NCI-H748 treated with DMSO at 0.1 percent for 48 hours (cell line): ENCODE measurements around the gene UBB.

Experiments used
- DNase-seq: peaks from one replicate; lab custom pipeline; 2025; lab: John Stamatoyannopoulos, UW

Gene UBB

DNA sequence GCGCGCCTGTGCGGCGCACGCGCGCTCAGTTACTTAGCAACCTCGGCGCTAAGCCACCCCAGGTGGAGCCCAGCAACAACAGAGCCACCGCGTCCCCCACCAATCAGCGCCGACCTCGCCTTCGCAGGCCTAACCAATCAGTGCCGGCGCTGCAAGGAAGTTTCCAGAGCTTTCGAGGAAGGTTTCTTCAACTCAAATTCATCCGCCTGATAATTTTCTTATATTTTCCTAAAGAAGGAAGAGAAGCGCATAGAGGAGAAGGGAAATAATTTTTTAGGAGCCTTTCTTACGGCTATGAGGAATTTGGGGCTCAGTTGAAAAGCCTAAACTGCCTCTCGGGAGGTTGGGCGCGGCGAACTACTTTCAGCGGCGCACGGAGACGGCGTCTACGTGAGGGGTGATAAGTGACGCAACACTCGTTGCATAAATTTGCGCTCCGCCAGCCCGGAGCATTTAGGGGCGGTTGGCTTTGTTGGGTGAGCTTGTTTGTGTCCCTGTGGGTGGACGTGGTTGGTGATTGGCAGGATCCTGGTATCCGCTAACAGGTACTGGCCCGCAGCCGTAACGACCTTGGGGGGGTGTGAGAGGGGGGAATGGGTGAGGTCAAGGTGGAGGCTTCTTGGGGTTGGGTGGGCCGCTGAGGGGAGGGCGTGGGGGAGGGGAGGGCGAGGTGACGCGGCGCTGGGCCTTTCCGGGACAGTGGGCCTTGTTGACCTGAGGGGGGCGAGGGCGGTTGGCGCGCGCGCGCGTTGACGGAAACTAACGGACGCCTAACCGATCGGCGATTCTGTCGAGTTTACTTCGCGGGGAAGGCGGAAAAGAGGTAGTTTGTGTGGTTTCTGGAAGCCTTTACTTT is at the start of gene UBB:
TSS of gene UBB (plus strand) at position 452 of the 856 bp plus-strand sequence. CDS start 817 bp downstream, outside the sequence.
- peak; percentile 96 for DNase-seq

GRCh38 chr17:16338391-16338790 is 42.5 kb upstream of the UBB start:
- DNase-seq = no peak

GRCh38 chr17:16339402-16339801 is 41.5 kb upstream of the UBB start:
- no peak for DNase-seq

DNA sequence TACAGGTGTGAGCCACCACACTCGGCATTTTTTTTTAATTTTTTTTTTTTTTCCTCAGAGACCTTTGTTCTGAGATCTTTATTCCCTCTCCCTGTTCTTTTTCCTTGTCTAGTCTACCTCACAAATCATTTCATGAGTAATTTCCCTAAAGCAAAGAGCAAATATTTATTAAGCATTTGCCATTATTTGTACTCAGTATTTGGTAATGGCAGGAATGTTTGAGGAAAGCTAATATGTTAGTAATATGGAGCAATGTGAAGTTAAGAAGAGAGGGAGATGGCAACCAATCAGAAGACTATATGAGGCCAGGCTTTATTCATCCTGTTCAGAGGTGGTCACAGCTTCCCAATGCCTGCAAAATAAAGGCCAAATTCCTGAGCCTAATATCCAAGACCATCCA is 40.9 kb upstream of the UBB start:
- no peak for DNase-seq

- DNase-seq = no peak
These were observed 37.9 kb upstream of the UBB start for GRCh38 chr17:16342979-16343378.

GRCh38 chr17:16343569-16343968 is 37.3 kb upstream of the UBB start:
- no peak for DNase-seq

DNA sequence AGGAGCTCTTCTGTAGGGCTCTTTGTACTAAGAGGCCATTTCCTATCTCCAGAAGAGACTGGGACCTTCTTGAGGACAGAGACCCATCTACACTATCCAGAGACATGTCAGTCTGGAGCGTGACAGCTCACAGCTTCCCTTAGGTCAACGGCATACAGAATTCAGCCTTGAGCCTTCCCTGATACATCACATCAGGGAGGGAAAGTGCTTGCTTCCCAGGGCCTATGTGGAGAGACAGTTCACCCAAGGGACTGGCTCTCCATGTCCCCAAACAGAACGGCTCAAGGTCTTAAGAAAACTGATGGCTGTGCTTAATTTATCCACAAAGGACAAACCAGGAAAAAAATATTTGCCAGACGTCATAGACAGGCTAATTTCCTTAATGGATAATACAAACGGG is 35.3 kb upstream of the UBB start:
- no peak for DNase-seq

- DNase-seq = no peak
These were observed 34.1 kb upstream of the UBB start for GRCh38 chr17:16346721-16347271.

- no peak for DNase-seq
These were observed 32.3 kb upstream of the UBB start for GRCh38 chr17:16348586-16348985.

DNA sequence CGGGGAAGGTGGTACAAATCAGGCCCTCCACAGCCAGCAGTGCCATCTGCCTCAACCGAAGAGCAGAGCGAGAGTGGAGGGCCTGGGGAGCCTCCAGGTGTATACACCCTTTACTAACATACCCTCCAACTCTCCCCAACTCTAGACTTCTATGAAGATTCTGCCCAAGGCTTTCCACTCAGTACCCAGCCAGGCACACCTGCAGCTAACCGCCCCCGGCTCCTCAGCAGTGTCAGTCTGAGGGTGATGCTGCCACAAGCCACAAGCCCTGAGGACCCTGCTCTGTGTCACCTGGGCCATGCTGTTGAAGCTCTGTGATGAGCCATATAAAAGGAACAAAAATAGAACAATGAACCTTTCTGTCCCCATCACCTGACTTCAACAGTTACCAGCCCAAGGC is 31.5 kb upstream of the UBB start:
- DNase-seq = no peak

- DNase-seq = no peak
These were observed 29.1 kb upstream of the UBB start for GRCh38 chr17:16351831-16352230.

GRCh38 chr17:16352303-16352666 is 28.6 kb upstream of the UBB start:
- DNase-seq = peak; percentile 78

- DNase-seq = peak; percentile 66
These were observed 28.1 kb upstream of the UBB start for GRCh38 chr17:16352667-16353316.

DNA sequence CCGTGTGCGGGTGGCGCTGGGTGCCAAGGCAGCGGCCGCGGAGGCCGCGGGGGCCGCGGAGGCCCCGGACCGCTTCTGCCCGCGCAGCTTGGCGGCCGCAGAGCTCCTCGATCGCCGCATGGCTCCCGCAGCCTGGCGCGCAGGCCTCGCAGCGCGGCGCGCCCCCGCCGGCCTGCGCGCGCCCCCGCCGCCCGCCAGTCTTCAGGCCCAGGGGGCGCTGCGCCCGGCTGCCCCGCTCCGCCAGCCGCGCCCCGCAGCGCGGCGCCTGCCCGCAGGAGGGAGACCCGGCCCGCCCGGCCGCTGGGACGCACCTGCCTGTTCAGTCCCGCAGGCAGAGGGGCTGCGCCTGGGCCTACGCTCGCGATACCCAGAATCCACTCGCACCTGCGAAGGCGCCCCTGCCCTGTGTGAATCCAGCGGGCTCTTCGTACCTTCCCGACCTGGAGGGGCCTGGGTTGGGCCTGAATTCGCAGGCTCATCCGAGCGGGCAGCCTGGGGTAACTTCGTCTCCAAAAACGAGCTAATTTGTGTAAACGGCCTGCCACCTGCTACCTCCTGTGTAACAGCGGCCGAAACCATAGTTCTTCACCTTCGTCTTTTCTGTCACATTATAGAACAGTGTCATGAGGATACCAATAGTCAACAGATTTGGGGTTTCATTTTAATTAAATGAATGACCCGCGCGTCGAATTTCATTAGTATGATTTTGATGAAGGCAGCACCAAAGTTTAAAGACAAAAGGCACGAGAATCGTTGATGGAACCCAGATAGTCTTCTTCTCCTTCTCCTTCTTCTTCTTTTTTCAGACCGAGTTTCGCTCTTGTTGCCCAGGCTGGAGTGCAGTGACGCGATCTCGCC is 27.3 kb upstream of the UBB start, which contains the start of gene CENPV:
TSS of gene CENPV (minus strand) at position 153 of the 858 bp plus-strand sequence. CDS start at position 120, 33 bp downstream.
- DNase-seq = peak; percentile 50

- DNase-seq = no peak
These were observed 26.3 kb upstream of the UBB start for GRCh38 chr17:16354585-16354984.

DNA sequence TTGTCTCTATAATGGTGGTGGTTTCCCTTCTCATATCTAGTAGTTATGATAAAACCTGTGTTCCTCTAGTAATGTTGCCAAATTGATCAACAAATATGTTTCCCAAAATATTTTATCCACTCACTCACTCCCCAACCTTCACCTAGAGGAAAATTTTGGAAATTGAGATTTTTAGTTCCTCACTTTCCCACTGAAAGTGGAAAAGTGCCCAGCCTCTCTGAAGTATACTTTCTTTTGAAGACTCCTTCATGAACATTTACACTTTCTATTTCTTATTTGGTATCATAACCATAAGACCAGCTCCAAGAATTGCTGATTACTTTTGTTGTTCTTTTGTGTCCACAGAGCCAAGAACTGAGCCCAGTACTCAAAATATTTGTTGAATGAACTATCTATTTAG is 22.5 kb upstream of the UBB start:
- DNase-seq = no peak

DNA sequence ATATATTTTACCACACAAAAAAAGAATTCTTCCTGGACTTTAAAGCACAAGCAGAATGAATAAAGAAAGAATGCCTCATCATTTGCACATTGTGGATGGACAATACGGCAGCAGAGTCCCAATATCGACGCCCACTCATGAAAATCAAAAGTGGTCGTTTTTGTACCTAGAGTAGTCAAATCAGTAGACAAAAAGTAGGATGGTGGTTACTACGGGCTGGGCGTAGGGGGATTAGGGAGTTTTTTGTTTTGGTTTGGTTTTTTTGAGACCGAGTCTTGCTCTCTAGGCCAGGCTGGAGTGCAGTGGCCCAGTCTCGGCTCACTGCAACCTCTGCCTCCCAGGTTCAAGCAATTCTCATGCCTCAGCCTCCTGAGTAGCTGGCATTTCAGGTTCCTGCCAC is 19.0 kb upstream of the UBB start:
- DNase-seq = no peak

- DNase-seq = peak; percentile 84
These were observed 16.9 kb upstream of the UBB start for GRCh38 chr17:16363749-16364536.

DNA sequence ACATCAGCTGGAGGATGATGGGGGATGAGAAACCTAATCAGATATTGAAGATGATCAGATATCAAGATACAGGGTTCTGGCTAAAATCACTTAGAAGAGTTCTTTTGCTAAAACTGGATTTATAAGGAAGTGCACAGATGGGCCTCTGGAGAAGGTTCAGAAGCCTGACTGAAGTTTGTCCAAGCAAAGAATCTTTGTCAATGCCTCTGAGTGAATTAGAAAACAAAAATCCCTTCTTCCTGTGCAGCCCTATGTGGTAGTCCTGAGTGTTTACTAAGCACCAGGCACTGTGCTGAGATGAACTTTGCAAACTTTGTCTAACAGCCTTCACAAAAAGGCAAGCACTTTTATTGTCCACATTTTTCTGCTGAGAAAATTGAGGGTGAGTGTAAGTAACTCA is 16.3 kb upstream of the UBB start:
- DNase-seq = no peak

GRCh38 chr17:16371742-16372141 is 9.1 kb upstream of the UBB start:
- DNase-seq = no peak
